Liver (tissue), 9 donors: Measurements from ENCODE around the gene APBA1. TPM values are rescaled to one million over a fixed set of nuclear protein-coding genes. Genes with fewer than 3 reads are reported as not detected.

ENCODE experiments used
- DNase-seq: peaks from one replicate; pipeline ENCODE4 v3.0.0-alpha.2; 2017; ENCODE audit warnings: low spot score
- H3K27ac ChIP-seq, 2 donors: one replicate each; pipeline ENCODE4 v1.7.0; 2013; ENCODE audit warnings: inconsistent platforms in 2 of 2, low read length in 2 of 2, control low read depth in 1 of 2, low read depth in 1 of 2, mild to moderate bottlenecking in 1 of 2
- H3K27me3 ChIP-seq, 4 donors: one replicate each; pipeline versions ENCODE4 v1.6.1 to v1.7.0; 2013; ENCODE audit warnings: low read length in 3 of 4, inconsistent platforms in 1 of 4, mild to moderate bottlenecking in 1 of 4, moderate library complexity in 1 of 4; ENCODE audit not compliant: control insufficient read depth in 4 of 4, insufficient read depth in 4 of 4
- H3K36me3 ChIP-seq, 4 donors: one replicate each; pipeline versions ENCODE4 v1.6.1 to v1.7.0; 2013; ENCODE audit warnings: low read length in 3 of 4, mild to moderate bottlenecking in 3 of 4, low read depth in 1 of 4, moderate library complexity in 1 of 4; ENCODE audit not compliant: control insufficient read depth in 4 of 4, insufficient read depth in 3 of 4
- H3K4me1 ChIP-seq, 4 donors: one replicate each; pipeline versions ENCODE4 v1.6.1 to v1.7.0; 2013; ENCODE audit warnings: low read length in 3 of 4, mild to moderate bottlenecking in 3 of 4, moderate library complexity in 1 of 4; ENCODE audit not compliant: control insufficient read depth in 4 of 4, insufficient read depth in 4 of 4
- H3K4me3 ChIP-seq, 3 donors: one replicate each; pipeline versions ENCODE4 v1.6.1 to v1.7.0; 2013; ENCODE audit warnings: low read length in 3 of 3, control low read depth in 1 of 3, low read depth in 1 of 3, mild to moderate bottlenecking in 1 of 3
- H3K9ac ChIP-seq, 2 donors: one replicate each; pipeline ENCODE4 v1.7.0; 2013; ENCODE audit warnings: low read length in 2 of 2, mild to moderate bottlenecking in 2 of 2, moderate library complexity in 2 of 2, control low read depth in 1 of 2, low read depth in 1 of 2
- H3K9me3 ChIP-seq, 4 donors: one replicate each; pipeline versions ENCODE4 v1.6.1 to v1.7.0; 2013; ENCODE audit warnings: low read length in 3 of 4; ENCODE audit not compliant: control insufficient read depth in 4 of 4
- ATF3 ChIP-seq: IDR thresholded peaks from 2 replicates; pipeline ENCODE4 v1.6.1; 2016; ENCODE audit warnings: antibody characterized with exemption
- CTCF ChIP-seq: fragments of 150-350 bp; IDR thresholded peaks from 2 replicates; pipeline ENCODE4 v1.5.1; 2017; ENCODE audit warnings: improper control_type of control experiment, low read depth, low read length; ENCODE audit not compliant: missing input control
- EGR1 ChIP-seq, 2 donors: IDR thresholded peaks; 2 replicates each; pipeline ENCODE4 v1.6.1; 2016 to 2018; ENCODE audit warnings: antibody characterized with exemption in 2 of 2, low read depth in 2 of 2
- FOXA1 ChIP-seq: IDR thresholded peaks from 2 replicates; pipeline ENCODE4 v1.6.1; 2016; ENCODE audit warnings: antibody characterized with exemption
- FOXA2 ChIP-seq: IDR thresholded peaks from 2 replicates; pipeline ENCODE4 v1.6.1; 2016; ENCODE audit warnings: antibody characterized with exemption
- GABPA ChIP-seq, 2 donors: IDR thresholded peaks in 1 of 2; conservative IDR thresholded peaks in 1 of 2; 2 replicates each; pipeline ENCODE4 v1.6.1; 2016; ENCODE audit warnings: antibody characterized with exemption in 2 of 2, mild to moderate bottlenecking in 1 of 2, moderate library complexity in 1 of 2
- HNF4A ChIP-seq, 2 donors: conservative IDR thresholded peaks; 2 replicates each; pipeline ENCODE4 v1.6.1; 2016; ENCODE audit warnings: antibody characterized with exemption in 2 of 2, mild to moderate bottlenecking in 2 of 2
- HNF4G ChIP-seq: IDR thresholded peaks from 2 replicates; pipeline ENCODE4 v1.6.1; 2016; ENCODE audit warnings: antibody characterized with exemption
- JUND ChIP-seq, 2 donors: IDR thresholded peaks; 2 replicates each; pipeline ENCODE4 v1.6.1; 2016; ENCODE audit warnings: antibody characterized with exemption in 2 of 2
- MAX ChIP-seq: IDR thresholded peaks from 2 replicates; pipeline ENCODE4 v1.6.1; 2016; ENCODE audit warnings: antibody characterized with exemption
- NR2F2 ChIP-seq: IDR thresholded peaks from 2 replicates; pipeline ENCODE4 v1.6.1; 2016; ENCODE audit warnings: antibody characterized with exemption
- RAD21 ChIP-seq, 2 donors: IDR thresholded peaks; 2 replicates each; pipeline ENCODE4 v1.6.1; 2016; ENCODE audit warnings: antibody characterized with exemption in 2 of 2, mild to moderate bottlenecking in 2 of 2
- REST ChIP-seq: IDR thresholded peaks from 2 replicates; pipeline ENCODE4 v1.6.1; 2016; ENCODE audit warnings: antibody characterized with exemption, mild to moderate bottlenecking
- RXRA ChIP-seq, 2 donors: IDR thresholded peaks; 2 replicates each; pipeline ENCODE4 v1.6.1; 2017 to 2018; ENCODE audit warnings: antibody characterized with exemption in 2 of 2, mild to moderate bottlenecking in 1 of 2
- SP1 ChIP-seq: IDR thresholded peaks from 2 replicates; pipeline ENCODE4 v1.6.1; 2018; ENCODE audit warnings: antibody characterized with exemption, mild to moderate bottlenecking
- TAF1 ChIP-seq: conservative IDR thresholded peaks from 2 replicates; pipeline ENCODE4 v1.6.1; 2016; ENCODE audit warnings: antibody characterized with exemption, mild to moderate bottlenecking
- YY1 ChIP-seq: IDR thresholded peaks from 2 replicates; pipeline ENCODE4 v1.6.1; 2016; ENCODE audit warnings: antibody characterized with exemption, mild to moderate bottlenecking
- ZBTB33 ChIP-seq: IDR thresholded peaks from 2 replicates; pipeline ENCODE4 v1.6.1; 2016; ENCODE audit warnings: antibody characterized with exemption
- WGBS: extraction: QIAGEN DNeasy Blood & Tissue Kit; methylation state at CpG from one replicate; pipeline ENCODE4 v1.1.7; 2013; 5-methylcytosine and 5-hydroxymethylcytosine counted together
- polyA plus RNA-seq, 2 donors: library from polyadenylated mRNA; stranded (reverse) in 1 of 2; unstranded in 1 of 2; fragments of 200-250 nt in 1 of 2; fragments of >200 nt in 1 of 2; fragmentation: Nextera tagmentation in 1 of 2; extraction: Ambion mirVana in 1 of 2; gene quantifications; one replicate each; pipeline versions ENCODE4 v1.2.1 to v1.2.3, GENCODE V29; 2013 to 2015
- total RNA-seq, 2 donors: library from RNA; depleted of rRNA; stranded (reverse); fragments of >200 nt; gene quantifications; one replicate each; pipeline ENCODE4 v1.2.3, GENCODE V29; 2014
- donor health status: healthy.
- donor health status: healthy.
- donor health status: healthy.
- donor health status: healthy.
- donor health status: healthy.

APBA1 gene
- total and polyA plus RNA-seq, 4 donors = 2.8 to 19.0 (median 6.1) TPM

- peaks cover 0 to 5% (median 3%) of the 10 kb centered on the region in 4 donors for H3K9me3 ChIP-seq
- WGBS = 90% methylated on average over 2 of the region's 2 CpGs
- no peak overlapping the region for H3K4me3 ChIP-seq
- DNase-seq = no peak
- no peak overlapping the region for H3K27ac ChIP-seq
- H3K9ac ChIP-seq = no peak overlapping the region
- no peaks in the 10 kb centered on the region for H3K27me3 ChIP-seq
- TF ChIP-seq JUND (IDR thresholded peaks at IDR 0.05) (no peak), FOXA2 (no peak), MAX (no peak), RAD21 (IDR thresholded peaks at IDR 0.05) (no peak), SP1 (no peak), RXRA (IDR thresholded peaks at IDR 0.05) (no peak), REST (no peak), HNF4G (no peak), HNF4A (conservative IDR thresholded peaks at IDR 0.05) (no peak), ZBTB33 (no peak), FOXA1 (no peak), TAF1 (no peak), GABPA (IDR thresholded peaks at IDR 0.05 in 1 of 2, conservative IDR thresholded peaks at IDR 0.05 in 1 of 2) (no peak), NR2F2 (no peak)
- no peaks in the 10 kb centered on the region for H3K4me1 ChIP-seq
- H3K36me3 ChIP-seq = no peaks in the 10 kb centered on the region
These were observed 25.3 kb upstream of the APBA1 start for GRCh38 chr9:69697475-69697874.

GRCh38 chr9:69696802-69697201 lies 24.6 kb upstream of the APBA1 start:
- H3K4me1 ChIP-seq = no peaks in the 10 kb centered on the region
- no peaks in the 10 kb centered on the region for H3K36me3 ChIP-seq
- H3K9me3 ChIP-seq = peaks cover 0 to 3% (median 2%) of the 10 kb centered on the region in 4 donors
- H3K9ac ChIP-seq = no peak overlapping the region
- TF ChIP-seq SP1 (no peak), FOXA1 (no peak), YY1 (no peak), JUND (IDR thresholded peaks at IDR 0.05) (no peak), NR2F2 (no peak), HNF4A (conservative IDR thresholded peaks at IDR 0.05) (no peak), RXRA (IDR thresholded peaks at IDR 0.05) (no peak), MAX (no peak), ZBTB33 (no peak), ATF3 (no peak), EGR1 (IDR thresholded peaks at IDR 0.05; ENCODE audit: low read depth in 2 of 2) (no peak), RAD21 (IDR thresholded peaks at IDR 0.05) (no peak), FOXA2 (no peak), HNF4G (no peak), CTCF (no peak), REST (no peak)
- no peak overlapping the region for H3K27ac ChIP-seq
- H3K4me3 ChIP-seq = no peak overlapping the region
- WGBS = 96% methylated on average over 2 of the region's 2 CpGs
- no peaks in the 10 kb centered on the region for H3K27me3 ChIP-seq
- no peak for DNase-seq
